GF-D8 (cell line): ENCODE data around the gene GMEB2.
"Not testable (repeated sequence)": the region's sequence is repeated elsewhere in the genome, so short reads cannot be mapped to it uniquely, and the experiment has no call there.

Experiments used
- DNase-seq: peaks from one replicate; lab custom pipeline; 2025; lab: John Stamatoyannopoulos, UW

GMEB2 gene

GRCh38 chr20:63572071-63572787 is 54.7 kb downstream of the GMEB2 start:
- no peak for DNase-seq

- DNase-seq, result not testable (repeated sequence)
Measured at GRCh38 chr20:63571087-63571478, 55.8 kb downstream of the GMEB2 start.

- DNase-seq, result no peak
Measured at GRCh38 chr20:63570281-63571086, 56.4 kb downstream of the GMEB2 start.

DNA sequence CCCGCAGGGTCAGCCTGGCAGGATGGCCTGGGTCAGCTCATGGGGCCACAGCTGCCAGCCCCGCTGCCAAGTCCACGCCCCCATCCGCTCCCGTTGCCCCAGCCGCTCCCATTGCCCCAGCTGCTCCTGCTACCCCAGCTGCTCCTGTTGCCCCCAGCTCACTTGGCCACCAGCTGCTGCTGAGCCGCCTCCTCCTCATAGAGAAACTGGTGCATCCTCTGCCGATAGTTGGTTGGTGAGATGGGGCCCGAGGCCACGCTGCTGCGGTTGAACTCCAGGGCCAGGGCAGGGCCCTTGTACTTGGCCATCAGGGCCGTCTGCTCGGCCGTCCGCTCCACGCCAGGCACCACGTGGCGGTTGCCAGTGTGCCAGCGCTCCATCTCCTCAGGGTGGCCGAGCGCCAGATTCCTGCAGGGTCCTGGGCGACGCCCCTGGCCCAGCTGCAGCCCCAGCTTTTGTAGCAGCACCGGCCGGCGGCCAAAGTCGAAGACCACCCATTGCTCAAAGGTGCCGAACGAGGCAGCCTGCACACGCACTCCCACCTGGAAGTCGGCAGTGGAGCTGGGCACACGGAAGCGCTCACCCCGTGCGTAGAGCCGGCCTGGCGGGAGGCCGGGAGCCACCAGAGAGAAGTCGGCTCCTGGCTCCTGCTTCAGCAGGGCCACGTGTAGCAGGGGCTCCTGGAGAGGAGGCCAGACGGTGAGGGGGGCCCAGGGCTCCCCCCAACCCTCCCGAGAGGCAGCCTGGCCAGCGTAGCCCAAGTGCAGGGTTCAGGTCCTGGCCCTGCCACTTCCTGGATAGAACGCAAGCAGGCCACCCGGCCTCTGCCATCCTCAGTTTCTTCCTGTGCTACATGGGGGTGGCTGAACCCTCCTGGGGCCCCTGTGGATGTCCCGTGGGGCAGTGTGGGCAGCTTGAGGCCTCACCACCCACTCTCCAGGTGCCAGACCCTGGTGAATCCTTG is 57.6 kb downstream of the GMEB2 start:
- DNase-seq, result no peak

- DNase-seq, result no peak
Measured at GRCh38 chr20:63568170-63568981, 58.5 kb downstream of the GMEB2 start.

GRCh38 chr20:63567386-63568169 is 59.3 kb downstream of the GMEB2 start:
- DNase-seq, result peak; percentile 76

- DNase-seq, result peak; percentile 62
Measured at GRCh38 chr20:63567136-63567385, 59.8 kb downstream of the GMEB2 start.

- DNase-seq, result no peak
Measured at GRCh38 chr20:63566395-63567135, 60.3 kb downstream of the GMEB2 start.

DNA sequence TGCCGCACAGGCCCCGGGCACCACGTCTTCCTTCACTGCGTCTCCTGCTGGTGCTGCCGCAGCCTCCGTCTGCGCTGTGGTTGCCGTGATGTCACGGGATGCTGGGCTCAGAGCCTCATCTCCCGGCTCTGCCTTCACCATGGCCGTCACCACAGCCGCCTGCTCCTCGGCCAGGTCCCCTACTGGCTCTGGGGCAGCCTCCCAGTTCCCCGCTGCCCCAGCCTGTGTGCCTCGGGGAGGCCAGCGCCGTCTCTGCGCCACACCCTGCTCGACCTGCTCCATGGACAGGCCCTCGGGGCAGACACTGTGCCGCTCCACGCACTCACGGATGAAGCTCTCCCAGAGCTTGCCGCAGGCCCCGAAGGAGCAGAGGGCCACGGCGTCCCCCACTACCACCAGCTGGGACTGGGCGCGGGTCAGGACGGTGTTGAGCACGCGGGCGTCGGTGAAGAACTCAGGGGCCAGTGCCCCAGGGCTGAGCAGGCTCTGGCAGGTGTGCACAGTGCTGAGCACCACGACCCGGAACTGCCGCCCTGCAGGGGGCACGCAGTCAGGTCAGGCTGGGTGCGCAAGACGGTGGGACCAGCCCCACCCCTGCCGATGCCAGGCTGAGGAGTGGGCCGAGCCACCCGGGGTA is 61.1 kb downstream of the GMEB2 start:
- no peak for DNase-seq

- DNase-seq, result no peak
Measured at GRCh38 chr20:63565021-63565698, 61.7 kb downstream of the GMEB2 start.

GRCh38 chr20:63564036-63564810 is 62.7 kb downstream of the GMEB2 start:
- DNase-seq, result no peak

- no peak for DNase-seq
Measured at GRCh38 chr20:63563225-63563935, 63.5 kb downstream of the GMEB2 start.

GRCh38 chr20:63562461-63563224 is 64.3 kb downstream of the GMEB2 start:
- no peak for DNase-seq

- no peak for DNase-seq
Measured at GRCh38 chr20:63561624-63562396, 65.1 kb downstream of the GMEB2 start.

GRCh38 chr20:63560856-63561609 is 65.9 kb downstream of the GMEB2 start:
- no peak for DNase-seq
